Stomach (tissue), 4 donors: Measurements from ENCODE around the gene SUZ12.

Experiments used
- CTCF ChIP-seq, 7 experiments: fragments of 450-650 bp in 4 of 7; fragments of 200-600 bp in 3 of 7; sonication (generic) in 3 of 7; IDR thresholded peaks; one replicate each; pipeline ENCODE4 v1.5.1; 2016 to 2019; ENCODE audit warnings: antibody characterized with exemption in 7 of 7, control low read depth in 2 of 7, mild to moderate bottlenecking in 1 of 7
- POLR2AphosphoS5 ChIP-seq, 3 donors: sonication (generic); formaldehyde crosslinking; IDR thresholded peaks; one replicate each; pipeline ENCODE4 v1.6.1; 2016; ENCODE audit warnings: antibody characterized with exemption in 3 of 3

- no peak for TF ChIP-seq CTCF (IDR thresholded peaks at IDR 0.05)
- TF ChIP-seq POLR2AphosphoS5 (IDR thresholded peaks at IDR 0.05) = no peak
These were observed 28.4 kb upstream of the SUZ12 start for GRCh38 chr17:31908386-31908785.
